ENCODE results near the gene LSM3.

The LSM3 gene

DNA sequence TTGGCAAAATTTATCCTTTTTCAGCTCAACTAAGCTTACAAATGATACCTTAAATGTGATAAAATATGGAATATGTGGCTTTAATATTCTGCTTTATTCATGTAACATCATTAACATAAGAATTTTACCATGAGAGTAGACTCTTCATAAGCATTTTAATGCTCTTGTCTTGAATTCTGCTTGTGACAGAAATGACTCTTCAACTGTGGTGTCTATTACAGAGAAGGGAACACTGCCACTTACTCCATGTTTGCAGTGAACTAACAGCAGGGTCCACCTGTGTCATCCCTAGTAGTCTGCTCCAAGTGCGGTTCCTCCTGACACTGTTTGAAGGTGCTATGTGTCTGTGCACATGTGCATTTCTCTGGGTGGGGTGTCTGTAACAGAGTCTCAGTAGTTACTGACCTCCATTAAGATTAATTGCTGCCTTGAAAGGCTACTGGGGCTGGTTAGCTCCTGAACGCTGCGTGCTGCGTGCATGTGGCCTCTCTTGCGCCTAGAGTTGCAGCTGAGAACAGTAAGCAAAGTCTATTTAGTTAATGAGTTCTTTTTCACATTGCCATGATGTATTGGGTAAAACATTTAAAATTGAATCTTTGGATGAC, 8.3 kb downstream of the LSM3 start:
- TF ChIP-seq, protein P1, sequence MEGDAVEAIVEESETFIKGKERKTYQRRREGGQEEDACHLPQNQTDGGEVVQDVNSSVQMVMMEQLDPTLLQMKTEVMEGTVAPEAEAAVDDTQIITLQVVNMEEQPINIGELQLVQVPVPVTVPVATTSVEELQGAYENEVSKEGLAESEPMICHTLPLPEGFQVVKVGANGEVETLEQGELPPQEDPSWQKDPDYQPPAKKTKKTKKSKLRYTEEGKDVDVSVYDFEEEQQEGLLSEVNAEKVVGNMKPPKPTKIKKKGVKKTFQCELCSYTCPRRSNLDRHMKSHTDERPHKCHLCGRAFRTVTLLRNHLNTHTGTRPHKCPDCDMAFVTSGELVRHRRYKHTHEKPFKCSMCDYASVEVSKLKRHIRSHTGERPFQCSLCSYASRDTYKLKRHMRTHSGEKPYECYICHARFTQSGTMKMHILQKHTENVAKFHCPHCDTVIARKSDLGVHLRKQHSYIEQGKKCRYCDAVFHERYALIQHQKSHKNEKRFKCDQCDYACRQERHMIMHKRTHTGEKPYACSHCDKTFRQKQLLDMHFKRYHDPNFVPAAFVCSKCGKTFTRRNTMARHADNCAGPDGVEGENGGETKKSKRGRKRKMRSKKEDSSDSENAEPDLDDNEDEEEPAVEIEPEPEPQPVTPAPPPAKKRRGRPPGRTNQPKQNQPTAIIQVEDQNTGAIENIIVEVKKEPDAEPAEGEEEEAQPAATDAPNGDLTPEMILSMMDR (IDR thresholded peaks at IDR 0.05; ENCODE audit: low read depth, low read length, missing control alignments) = no peak
- no peak for DNase-seq (ENCODE audit: extremely low read depth, low read depth)
- no peak overlapping the region for H3K4me3 ChIP-seq (replicated peaks; ENCODE audit: low read depth, low read length)

DNA sequence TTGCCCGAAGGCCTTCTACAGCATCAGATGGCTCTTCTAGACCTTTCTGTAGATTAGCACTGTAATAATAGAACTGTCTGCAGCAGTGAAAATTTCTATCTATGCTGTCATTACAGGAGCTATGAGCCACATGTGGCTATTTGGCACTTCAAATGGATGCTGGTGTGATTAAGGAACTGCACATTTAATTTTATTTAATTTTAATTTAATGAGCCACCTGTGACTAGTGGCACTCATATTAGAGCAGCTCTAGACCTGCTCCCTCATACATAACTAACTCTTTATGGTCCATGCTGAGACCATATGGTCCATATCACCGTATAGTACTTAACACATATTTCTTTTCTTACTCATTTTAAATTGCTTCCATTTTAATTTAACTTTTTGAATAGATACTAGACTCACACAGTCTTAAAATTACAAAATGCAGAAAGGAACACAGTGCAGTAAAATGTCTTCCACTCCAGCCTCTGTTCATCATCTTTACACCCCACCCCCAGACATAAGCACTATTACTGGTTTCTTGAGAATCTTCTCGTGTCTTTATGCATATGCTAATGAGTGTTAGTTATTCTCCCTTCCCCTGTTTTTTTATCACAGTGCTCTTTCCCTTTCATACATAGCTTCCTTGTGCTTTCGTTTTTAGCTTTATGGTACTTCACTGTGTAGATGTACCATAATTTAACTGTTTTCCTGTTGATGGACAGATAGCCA, 9.6 kb downstream of the LSM3 start:
- DNase-seq (ENCODE audit: extremely low read depth, low read depth) = no peak
- TF ChIP-seq, protein P1 (IDR thresholded peaks at IDR 0.05; ENCODE audit: low read depth, low read length, missing control alignments) = no peak

DNA sequence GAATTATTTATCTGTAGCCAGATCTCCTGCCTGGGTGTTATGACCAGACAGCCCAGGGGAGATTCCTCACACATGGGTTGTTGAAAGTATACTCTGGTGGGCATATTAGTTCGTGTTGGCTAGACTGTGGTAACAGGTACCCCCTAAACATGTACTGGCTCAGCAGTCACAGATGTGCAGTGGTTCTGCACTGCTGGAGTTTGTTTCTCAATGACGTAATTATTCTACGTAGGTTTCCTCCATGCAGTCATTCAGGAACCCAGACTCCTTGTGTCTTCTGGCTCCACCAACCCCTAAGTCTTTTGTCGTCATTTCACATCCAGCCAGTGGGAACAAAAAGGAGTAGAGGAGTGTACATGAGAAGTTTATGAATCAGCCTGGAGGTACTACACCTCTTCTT, 16.2 kb downstream of the LSM3 start:
- no peak for DNase-seq (ENCODE audit: extremely low read depth, low read depth)
- TF ChIP-seq, protein P1 (IDR thresholded peaks at IDR 0.05; ENCODE audit: low read depth, low read length, missing control alignments) = no peak
- H3K4me3 ChIP-seq (replicated peaks; ENCODE audit: low read depth, low read length) = no peak overlapping the region

More for the DNA sequence above, 9.6 kb downstream of the LSM3 start:
- no peak overlapping the region for H3K4me3 ChIP-seq (replicated peaks; ENCODE audit: low read depth, low read length)

DNA sequence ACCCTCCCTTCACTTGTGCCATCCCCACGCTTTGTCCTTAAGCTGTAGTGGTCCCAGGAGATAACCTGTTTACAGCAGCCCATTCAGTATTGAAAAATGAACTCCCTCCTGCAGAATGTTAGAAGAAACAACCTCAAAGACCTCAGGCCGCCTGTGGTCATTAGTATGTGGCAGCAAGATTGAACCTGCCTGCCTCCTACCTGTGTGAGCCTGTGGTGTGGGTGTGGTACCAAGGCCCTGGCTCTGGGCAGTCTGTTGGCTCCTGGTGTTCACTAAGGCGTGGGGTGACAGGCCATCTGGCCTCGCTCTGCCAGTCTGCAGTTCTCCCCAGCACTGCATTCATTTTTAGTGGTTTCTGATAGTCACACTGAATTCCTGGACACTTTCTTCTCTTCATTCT, 21.0 kb downstream of the LSM3 start:
- TF ChIP-seq, protein P1 (IDR thresholded peaks at IDR 0.05; ENCODE audit: low read depth, low read length, missing control alignments) = no peak
- no peak for DNase-seq (ENCODE audit: extremely low read depth, low read depth)
- H3K4me3 ChIP-seq (replicated peaks; ENCODE audit: low read depth, low read length) = no peak overlapping the region

DNA sequence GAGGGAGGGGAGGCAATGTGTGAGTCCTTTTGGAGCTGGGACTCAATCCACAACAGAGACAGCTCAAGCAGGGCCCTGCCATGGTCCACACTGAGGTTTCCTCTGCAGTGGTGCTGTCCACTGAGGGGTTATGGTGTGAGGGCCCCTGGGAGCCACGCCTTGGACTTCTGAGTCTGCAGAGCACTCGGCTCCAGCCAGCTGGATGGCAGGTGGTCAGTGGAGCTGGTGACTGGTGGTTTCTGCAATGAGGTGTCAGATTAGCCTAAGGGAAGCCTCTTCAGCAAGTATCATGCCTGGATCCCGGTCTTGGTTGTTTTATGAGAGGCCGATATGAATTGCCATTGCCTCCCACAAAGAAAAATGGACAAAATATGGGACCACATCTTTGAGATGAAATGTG, 21.7 kb downstream of the LSM3 start:
- TF ChIP-seq, protein P1 (IDR thresholded peaks at IDR 0.05; ENCODE audit: low read depth, low read length, missing control alignments) = no peak
- no peak for DNase-seq (ENCODE audit: extremely low read depth, low read depth)

DNA sequence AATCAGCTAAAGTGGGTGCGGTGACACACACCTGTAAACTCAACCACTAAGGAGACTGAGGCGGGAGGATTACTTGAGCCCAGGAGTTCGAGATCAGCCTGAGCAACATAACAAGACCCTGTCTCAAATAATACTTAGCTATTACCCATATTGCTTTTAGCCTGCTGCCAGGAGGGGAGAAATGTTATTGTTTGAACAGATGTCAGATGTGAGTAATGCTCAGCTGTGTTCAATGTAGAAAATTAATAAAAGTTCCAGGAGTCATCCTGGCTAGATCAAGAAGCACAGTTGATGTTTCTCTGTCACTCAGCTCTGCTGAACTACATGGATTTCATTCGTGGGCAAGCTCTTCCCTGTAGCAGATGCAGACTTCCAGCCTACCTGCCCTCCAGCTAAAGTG, 22.2 kb downstream of the LSM3 start:
- TF ChIP-seq, protein P1 (IDR thresholded peaks at IDR 0.05; ENCODE audit: low read depth, low read length, missing control alignments) = no peak
- H3K4me3 ChIP-seq (replicated peaks; ENCODE audit: low read depth, low read length) = no peak overlapping the region
- no peak for DNase-seq (ENCODE audit: extremely low read depth, low read depth)

More for the DNA sequence above, 21.7 kb downstream of the LSM3 start:
- H3K4me3 ChIP-seq (replicated peaks; ENCODE audit: low read depth, low read length) = no peak overlapping the region
